ENCODE measurements around the gene CALU.

Gene CALU

GRCh38 chr7:128697302-128697905 is 41.8 kb upstream of the CALU start:
- Histone ChIP-seq H3K27me3 (peaks cover 0 to 47% of the 10 kb centered on the region in 2 donors), H3K36me3 (no peaks in the 10 kb centered on the region), H3K9me3 (no peaks in the 10 kb centered on the region), H3K27ac (no peak overlapping the region), H3K4me3 (peak overlapping the region in 1 of 2 donors; percentile 38), H3K4me1 (peaks cover 0 to 8% (median 7%) of the 10 kb centered on the region in 4 donors)
- intact Hi-C loops (cut with DNase I; ENCODE audit: low total_unique reads), result no loop called here
- TF ChIP-seq, protein P1, sequence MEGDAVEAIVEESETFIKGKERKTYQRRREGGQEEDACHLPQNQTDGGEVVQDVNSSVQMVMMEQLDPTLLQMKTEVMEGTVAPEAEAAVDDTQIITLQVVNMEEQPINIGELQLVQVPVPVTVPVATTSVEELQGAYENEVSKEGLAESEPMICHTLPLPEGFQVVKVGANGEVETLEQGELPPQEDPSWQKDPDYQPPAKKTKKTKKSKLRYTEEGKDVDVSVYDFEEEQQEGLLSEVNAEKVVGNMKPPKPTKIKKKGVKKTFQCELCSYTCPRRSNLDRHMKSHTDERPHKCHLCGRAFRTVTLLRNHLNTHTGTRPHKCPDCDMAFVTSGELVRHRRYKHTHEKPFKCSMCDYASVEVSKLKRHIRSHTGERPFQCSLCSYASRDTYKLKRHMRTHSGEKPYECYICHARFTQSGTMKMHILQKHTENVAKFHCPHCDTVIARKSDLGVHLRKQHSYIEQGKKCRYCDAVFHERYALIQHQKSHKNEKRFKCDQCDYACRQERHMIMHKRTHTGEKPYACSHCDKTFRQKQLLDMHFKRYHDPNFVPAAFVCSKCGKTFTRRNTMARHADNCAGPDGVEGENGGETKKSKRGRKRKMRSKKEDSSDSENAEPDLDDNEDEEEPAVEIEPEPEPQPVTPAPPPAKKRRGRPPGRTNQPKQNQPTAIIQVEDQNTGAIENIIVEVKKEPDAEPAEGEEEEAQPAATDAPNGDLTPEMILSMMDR (IDR thresholded peaks at IDR 0.05), result peak in 1 of 2 experiments; percentile 7
- peak in 1 of 2 donors; percentile 38 for DNase-seq

GRCh38 chr7:128699196-128699712 is 39.9 kb upstream of the CALU start:
- no peaks in the 10 kb centered on the region for H3K36me3 ChIP-seq
- peaks cover 0 to 8% (median 7%) of the 10 kb centered on the region in 4 donors for H3K4me1 ChIP-seq
- no peak for DNase-seq
- no peak overlapping the region for H3K27ac ChIP-seq
- TF ChIP-seq, protein P1 (IDR thresholded peaks at IDR 0.05), result no peak
- H3K9me3 ChIP-seq, result no peaks in the 10 kb centered on the region
- intact Hi-C loops (cut with DNase I; ENCODE audit: low total_unique reads), result no loop called here
- peaks cover 0 to 47% of the 10 kb centered on the region in 2 donors for H3K27me3 ChIP-seq
- H3K4me3 ChIP-seq, result no peak overlapping the region

DNA sequence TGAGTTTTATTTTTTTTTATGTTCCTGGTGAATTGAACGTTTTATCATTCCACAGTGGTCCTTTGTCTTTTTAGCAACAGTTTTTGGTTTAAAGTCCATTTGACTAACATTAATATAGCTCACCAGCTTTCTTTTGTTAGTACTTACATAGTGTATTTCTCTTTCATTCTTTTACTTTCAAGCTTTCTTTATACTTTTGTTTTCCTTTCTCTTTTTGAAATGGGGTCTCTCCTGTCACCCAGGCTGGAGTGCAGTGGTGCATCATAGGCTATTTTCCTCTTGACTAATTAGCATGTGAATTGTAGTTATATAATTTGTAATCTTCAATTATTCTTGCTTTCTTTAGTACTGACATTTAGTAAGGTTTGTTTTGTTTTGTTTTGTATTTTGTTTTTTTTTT is 39.3 kb upstream of the CALU start:
- intact Hi-C loops (cut with DNase I; ENCODE audit: low total_unique reads), result no loop called here
- H3K36me3 ChIP-seq, result no peaks in the 10 kb centered on the region
- TF ChIP-seq, protein P1 (IDR thresholded peaks at IDR 0.05), result no peak
- no peak overlapping the region for H3K4me3 ChIP-seq
- H3K27ac ChIP-seq, result no peak overlapping the region
- H3K27me3 ChIP-seq, result peaks cover 0 to 47% of the 10 kb centered on the region in 2 donors
- no peak for DNase-seq
- no peaks in the 10 kb centered on the region for H3K9me3 ChIP-seq
- H3K4me1 ChIP-seq, result peaks cover 0 to 8% (median 7%) of the 10 kb centered on the region in 4 donors

- H3K36me3 ChIP-seq, result no peaks in the 10 kb centered on the region
- H3K9me3 ChIP-seq, result no peaks in the 10 kb centered on the region
- no peak overlapping the region for H3K27ac ChIP-seq
- peaks cover 0 to 8% (median 7%) of the 10 kb centered on the region in 4 donors for H3K4me1 ChIP-seq
- no peak for DNase-seq
- TF ChIP-seq, protein P1 (IDR thresholded peaks at IDR 0.05), result no peak
- H3K4me3 ChIP-seq, result no peak overlapping the region
- intact Hi-C loops (cut with DNase I; ENCODE audit: low total_unique reads), result no loop called here
- peaks cover 0 to 44% of the 10 kb centered on the region in 2 donors for H3K27me3 ChIP-seq
Measured at GRCh38 chr7:128701062-128701785, 37.9 kb upstream of the CALU start.

DNA sequence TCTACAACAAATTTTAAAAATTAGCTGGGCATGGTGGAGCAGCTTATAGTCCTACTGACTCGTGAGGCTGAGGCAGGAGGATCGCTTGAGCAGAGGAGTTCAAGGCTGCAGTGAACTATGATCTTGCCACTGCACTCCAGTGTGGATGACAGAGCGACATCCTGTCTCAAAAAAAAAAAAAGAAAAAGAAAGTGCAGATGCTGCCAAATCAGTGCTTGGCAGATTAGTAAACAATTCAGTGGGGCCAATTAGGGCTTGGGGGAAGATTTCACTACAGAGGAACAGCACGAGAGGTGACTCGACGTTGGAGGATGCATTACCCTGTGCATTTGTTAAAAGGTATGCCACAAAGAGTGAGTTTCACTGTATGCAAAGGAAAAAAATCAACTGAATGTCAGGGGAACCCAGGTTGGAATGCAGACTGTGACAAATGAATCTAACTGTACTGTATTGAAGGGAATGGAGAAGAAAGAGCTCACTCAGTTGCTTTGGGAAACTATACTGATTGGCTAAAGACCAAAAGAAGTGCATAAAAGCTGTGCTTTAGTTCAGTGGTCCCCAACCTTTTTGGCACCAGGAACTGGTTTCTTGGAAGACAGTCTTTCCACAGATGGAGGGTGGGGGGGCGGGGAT is 35.4 kb upstream of the CALU start:
- TF ChIP-seq, protein P1 (IDR thresholded peaks at IDR 0.05), result no peak
- Histone ChIP-seq H3K4me1 (no peaks in the 10 kb centered on the region), H3K27me3 (peaks cover 0 to 20% of the 10 kb centered on the region in 2 donors), H3K4me3 (no peak overlapping the region), H3K27ac (no peak overlapping the region), H3K36me3 (no peaks in the 10 kb centered on the region), H3K9me3 (no peaks in the 10 kb centered on the region)
- intact Hi-C loops (cut with DNase I; ENCODE audit: low total_unique reads), result no loop called here
- DNase-seq, result no peak
